ENCODE data around the gene MRPL43. TPM values are rescaled to one million over a fixed set of nuclear protein-coding genes. Genes with fewer than 3 reads are reported as not detected.

MRPL43 gene
- total and polyA plus RNA-seq, 12 donors = 58.4 to 214 (median 129) TPM

DNA sequence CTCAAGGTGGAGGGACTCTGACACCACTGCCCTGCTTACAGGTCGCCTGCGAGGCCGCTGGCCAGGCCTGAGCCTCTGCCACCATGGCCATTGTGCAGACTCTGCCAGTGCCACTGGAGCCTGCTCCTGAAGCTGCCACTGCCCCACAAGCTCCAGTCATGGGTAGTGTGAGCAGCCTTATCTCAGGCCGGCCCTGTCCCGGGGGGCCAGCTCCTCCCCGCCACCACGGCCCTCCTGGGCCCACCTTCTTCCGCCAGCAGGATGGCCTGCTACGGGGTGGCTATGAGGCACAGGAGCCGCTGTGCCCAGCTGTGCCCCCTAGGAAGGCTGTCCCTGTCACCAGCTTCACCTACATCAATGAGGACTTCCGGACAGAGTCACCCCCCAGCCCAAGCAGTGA, 15.2 kb upstream of the MRPL43 start:
- intact Hi-C loops (cut with DNase I) = no loop called here
- 69 to 80% (median 71%) methylated on average over 1 to 11 of the region's 11 CpGs for WGBS, 4 donors
- H3K36me3 ChIP-seq (replicated peaks in 1 of 2) = peaks cover 0 to 50% of the 10 kb centered on the region in 2 donors
- TF ChIP-seq, protein P1, sequence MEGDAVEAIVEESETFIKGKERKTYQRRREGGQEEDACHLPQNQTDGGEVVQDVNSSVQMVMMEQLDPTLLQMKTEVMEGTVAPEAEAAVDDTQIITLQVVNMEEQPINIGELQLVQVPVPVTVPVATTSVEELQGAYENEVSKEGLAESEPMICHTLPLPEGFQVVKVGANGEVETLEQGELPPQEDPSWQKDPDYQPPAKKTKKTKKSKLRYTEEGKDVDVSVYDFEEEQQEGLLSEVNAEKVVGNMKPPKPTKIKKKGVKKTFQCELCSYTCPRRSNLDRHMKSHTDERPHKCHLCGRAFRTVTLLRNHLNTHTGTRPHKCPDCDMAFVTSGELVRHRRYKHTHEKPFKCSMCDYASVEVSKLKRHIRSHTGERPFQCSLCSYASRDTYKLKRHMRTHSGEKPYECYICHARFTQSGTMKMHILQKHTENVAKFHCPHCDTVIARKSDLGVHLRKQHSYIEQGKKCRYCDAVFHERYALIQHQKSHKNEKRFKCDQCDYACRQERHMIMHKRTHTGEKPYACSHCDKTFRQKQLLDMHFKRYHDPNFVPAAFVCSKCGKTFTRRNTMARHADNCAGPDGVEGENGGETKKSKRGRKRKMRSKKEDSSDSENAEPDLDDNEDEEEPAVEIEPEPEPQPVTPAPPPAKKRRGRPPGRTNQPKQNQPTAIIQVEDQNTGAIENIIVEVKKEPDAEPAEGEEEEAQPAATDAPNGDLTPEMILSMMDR (IDR thresholded peaks at IDR 0.05) = no peak
- no peak for TF ChIP-seq POLR2A (IDR thresholded peaks at IDR 0.05)
- H3K9me3 ChIP-seq (replicated peaks in 1 of 3) = no peaks in the 10 kb centered on the region
- no peak overlapping the region for H3K4me3 ChIP-seq
- DNase-seq = no peak
- peak overlapping the region in 3 of 5 donors; percentile 100 for H3K27ac ChIP-seq
- no peaks in the 10 kb centered on the region for H3K27me3 ChIP-seq
- peaks cover 24 to 34% of the 10 kb centered on the region in 2 donors for H3K4me1 ChIP-seq (replicated peaks in 1 of 2)

DNA sequence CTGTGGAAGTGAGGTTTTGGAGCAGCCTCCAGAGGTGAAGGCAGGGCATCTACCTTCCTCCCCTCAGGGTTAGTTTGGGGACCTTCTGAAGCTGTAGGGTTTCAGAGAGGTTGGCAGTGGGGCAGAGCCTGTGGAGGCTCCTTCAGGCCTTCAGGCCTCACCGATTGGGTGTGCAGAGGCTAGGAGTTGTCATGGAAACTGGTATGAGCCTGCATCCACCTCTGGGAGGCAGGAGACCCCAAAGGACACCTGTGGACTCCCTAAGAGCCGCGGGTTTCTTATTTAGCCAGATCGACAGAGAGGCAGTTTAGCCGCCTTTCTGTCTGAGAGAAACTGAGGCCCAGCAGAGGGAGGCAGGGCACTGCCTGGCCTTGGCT, 14.3 kb upstream of the MRPL43 start:
- Histone ChIP-seq H3K9me3 (replicated peaks in 1 of 3) (no peaks in the 10 kb centered on the region), H3K36me3 (replicated peaks in 1 of 2) (peaks cover 0 to 42% of the 10 kb centered on the region in 2 donors), H3K27me3 (no peaks in the 10 kb centered on the region), H3K27ac (peak overlapping the region; percentile 69 to 100 (median 100)), H3K4me3 (peak overlapping the region in 1 of 4 donors; percentile 86), H3K4me1 (replicated peaks in 1 of 2) (peaks cover 24 to 36% of the 10 kb centered on the region in 2 donors)
- TF ChIP-seq, protein P1 (IDR thresholded peaks at IDR 0.05) = no peak
- TF ChIP-seq POLR2A (IDR thresholded peaks at IDR 0.05) = no peak
- DNase-seq = no peak
- intact Hi-C loops (cut with DNase I) = no loop called here
- WGBS, 4 donors = 48 to 60% (median 48%) methylated on average over 4 to 5 of the region's 5 CpGs; no CpG with 5 or more reads in 1 of the 4 donors

DNA sequence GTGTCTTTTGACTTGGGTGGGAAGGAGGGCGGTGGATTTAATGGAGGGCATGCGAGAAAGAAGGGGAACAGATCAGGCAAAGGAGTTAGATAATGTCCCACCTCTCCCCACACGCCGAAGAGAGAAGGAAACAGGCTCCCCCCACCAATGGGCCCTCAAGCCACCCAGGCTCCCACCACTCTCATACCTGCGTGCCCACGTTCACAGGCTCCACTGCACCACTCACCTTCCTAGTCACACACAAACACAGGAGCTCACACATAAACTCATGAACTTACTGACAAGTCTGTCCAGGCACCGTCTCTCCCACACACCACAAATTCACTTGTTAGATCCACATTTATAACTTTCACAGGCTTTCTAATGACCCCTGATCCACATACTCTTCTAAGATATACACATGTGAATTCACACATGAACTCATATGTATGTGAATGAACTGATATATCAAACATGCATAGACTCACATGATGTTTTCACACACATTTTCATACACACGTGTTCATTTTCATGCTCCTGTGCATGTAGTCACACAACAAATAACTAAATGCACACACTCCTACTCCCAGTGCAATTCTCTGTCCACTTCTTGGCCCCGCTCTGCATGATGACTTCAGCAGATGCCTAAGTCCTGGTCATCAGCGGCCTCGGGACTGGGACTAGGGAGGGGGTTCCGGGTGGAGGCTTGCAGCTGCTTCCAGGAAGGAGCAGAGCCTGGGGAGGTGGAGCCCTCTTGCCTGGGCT, 13.8 kb upstream of the MRPL43 start:
- intact Hi-C loops (cut with DNase I) = no loop called here
- peaks cover 24 to 39% of the 10 kb centered on the region in 2 donors for H3K4me1 ChIP-seq (replicated peaks in 1 of 2)
- no peaks in the 10 kb centered on the region for H3K9me3 ChIP-seq (replicated peaks in 1 of 3)
- H3K27ac ChIP-seq = peak overlapping the region; percentile 92 to 100 (median 100)
- H3K27me3 ChIP-seq = no peaks in the 10 kb centered on the region
- peak; percentile 91 to 98 (median 97) for DNase-seq
- WGBS, 4 donors = 10 to 22% (median 15%) methylated on average over 12 of the region's 12 CpGs
- H3K4me3 ChIP-seq = peak overlapping the region in 2 of 4 donors; percentile 74 to 86
- H3K36me3 ChIP-seq (replicated peaks in 1 of 2) = peaks cover 0 to 37% of the 10 kb centered on the region in 2 donors
- TF ChIP-seq, protein P1 (IDR thresholded peaks at IDR 0.05) = no peak
- peak; percentile 82 to 98 for TF ChIP-seq POLR2A (IDR thresholded peaks at IDR 0.05)

DNA sequence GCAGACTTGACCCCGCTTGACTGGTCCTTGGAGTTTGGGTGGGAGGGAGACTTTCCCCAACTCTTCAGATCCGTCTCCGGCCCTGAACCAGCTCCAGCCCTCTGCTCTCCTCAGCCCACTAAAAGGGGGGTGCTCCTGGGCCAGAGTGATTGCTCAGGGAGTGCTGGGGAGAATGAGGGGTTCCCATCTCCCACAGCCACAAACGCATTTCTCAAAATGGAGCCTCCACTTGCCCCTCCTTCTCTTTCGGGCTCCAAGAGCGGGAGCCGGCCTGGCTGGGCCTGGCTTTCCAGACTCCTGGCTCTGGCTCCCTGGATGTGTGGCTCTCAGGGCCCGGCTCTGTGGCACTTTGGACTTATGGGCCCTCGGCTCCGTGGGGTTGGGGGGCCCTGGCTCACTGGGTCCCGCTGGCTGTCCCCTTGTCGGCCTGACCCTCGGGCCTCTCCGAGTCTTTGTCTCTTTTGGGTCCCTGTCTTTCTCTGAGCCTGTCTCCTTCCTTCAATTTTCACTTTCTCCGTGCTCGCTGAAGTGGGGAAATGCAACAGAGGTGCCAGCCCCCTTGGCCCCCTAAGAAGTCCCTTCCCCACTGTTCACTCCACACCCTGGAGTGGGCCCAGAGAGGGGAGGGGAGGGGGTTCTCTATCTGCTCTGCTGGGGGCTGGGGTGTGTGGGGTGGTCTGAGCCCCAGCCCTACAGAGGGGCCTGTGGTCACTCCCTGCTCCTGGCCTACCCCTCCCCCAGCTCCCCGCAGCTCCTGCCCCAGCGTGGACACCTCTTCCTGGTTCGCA, 13.0 kb upstream of the MRPL43 start:
- peak in 5 of 7 donors; percentile 40 to 60 (median 52) for DNase-seq
- H3K36me3 ChIP-seq (replicated peaks in 1 of 2) = peaks cover 0 to 29% of the 10 kb centered on the region in 2 donors
- no peaks in the 10 kb centered on the region for H3K9me3 ChIP-seq (replicated peaks in 1 of 3)
- intact Hi-C loops (cut with DNase I) = no loop called here
- no peaks in the 10 kb centered on the region for H3K27me3 ChIP-seq
- peak overlapping the region; percentile 92 to 100 (median 100) for H3K27ac ChIP-seq
- TF ChIP-seq, protein P1 (IDR thresholded peaks at IDR 0.05) = no peak
- 3 to 11% (median 5%) methylated on average over 12 to 19 of the region's 19 CpGs for WGBS, 4 donors
- peak overlapping the region in 3 of 4 donors; percentile 7 to 86 (median 74) for H3K4me3 ChIP-seq
- peaks cover 24 to 39% of the 10 kb centered on the region in 2 donors for H3K4me1 ChIP-seq (replicated peaks in 1 of 2)

All from adrenal gland (tissue), 12 donors.